GM21528 (cell line): ENCODE data around the gene PKM.
"Not testable (repeated sequence)": the region's sequence is repeated elsewhere in the genome, so short reads cannot be mapped to it uniquely, and the experiment has no call there.

Source experiments
- ATAC-seq: cut with Tn5 transposase; IDR thresholded peaks from one replicate; pipeline ENCODE4 v1.9.1; 2021; ENCODE audit warnings: mild to moderate bottlenecking, moderate library complexity; ENCODE audit not compliant: unreplicated experiment, low FRiP score

PKM gene

DNA sequence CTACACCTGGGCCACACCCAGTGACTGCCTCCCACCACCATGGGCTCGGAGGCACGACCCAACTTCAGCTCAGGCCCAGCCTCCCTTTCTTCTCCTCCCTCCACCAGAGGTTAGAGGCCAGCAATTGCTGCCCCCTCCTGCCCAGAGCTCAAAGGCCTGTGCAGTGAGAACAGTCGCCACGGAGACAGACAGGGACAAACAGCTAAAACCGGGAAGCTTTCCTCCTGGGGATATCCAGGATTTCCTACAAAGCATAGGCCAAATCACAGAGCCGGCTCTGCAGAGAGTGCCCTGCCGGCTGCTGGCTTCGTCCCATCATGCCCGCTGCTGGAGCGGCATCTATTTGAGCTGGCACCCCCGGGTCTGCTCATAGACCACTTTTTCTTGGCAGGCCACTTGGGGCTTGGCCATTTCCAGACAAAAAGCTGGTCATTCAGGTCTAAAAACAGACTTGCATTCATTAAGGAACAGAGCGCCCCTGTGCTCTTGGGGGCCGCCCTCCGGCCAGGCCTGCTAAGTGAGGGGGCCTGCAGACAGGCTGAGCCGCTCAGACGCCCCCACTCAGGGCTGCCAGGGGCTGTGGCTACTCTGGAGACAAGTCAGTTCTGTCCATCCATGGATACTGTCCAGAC lies 50.9 kb downstream of the PKM start:
- ATAC-seq = no peak

DNA sequence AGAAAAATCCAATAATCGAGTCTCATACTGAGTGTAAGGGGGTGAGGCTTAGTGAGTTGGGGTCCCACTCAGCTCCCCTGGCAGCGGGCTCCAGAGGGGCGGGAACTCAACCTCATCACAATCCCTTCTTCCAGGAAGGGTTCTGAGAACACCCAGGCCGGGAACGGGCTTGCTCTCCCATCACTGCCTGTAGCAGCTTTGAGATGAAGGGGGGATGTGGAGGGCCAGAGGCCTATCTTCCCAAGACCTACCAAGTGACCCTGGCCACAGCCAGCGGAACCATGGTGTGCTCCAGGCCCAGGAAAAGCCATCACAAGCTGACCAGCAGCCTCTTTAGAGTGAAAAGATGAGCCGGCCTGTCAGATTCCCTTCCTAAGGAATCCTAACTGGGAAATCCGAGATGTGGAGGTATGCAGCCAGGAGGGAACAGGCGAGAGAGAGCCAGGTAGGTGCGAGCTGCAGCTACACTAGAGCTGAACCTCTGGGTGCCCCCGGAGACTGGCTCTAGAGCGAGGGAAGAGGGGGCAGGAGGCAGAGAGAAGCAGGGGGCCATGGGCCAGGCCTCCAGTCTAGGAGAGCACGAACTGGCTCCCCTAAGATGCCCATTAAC lies 51.9 kb downstream of the PKM start:
- ATAC-seq = no peak

DNA sequence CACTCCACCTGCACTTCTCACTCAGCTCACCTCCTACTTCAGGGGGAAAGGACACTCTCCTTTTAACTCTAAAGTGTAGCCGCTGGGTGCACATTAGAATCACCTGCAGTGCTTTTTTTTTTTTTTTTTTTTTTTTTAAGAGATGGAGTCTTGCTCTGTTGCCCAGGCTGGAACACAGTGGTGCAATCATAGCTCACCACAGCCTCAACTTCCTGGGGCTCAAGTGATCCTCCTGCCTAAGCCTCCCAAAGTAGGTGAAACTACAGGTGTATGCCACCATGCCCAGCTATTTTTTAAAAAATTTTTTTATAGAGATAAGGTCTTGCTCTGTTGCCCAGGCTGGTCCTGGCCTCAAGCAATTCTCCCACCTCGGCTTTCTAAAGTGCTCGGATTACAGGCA lies 54.2 kb downstream of the PKM start:
- no peak for ATAC-seq

DNA sequence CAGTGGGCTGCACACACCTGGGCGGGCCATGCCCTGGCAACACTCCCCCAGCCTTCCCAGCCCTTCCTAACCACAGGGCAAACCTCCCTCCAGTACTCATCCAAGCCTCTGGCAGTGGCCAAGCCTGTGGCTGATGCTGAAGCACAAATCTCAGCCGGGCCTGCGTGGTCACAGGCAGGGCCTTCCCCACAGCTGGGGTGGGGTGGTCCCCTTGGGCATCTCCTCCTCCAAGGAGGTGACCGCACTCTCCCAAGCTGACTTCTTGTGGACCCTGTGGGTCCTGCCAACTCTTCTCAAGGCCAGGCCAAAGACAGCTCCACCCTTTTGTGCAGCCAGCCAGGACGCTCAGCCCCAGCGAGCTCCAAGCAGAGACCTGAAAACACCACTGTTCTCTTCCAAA lies 54.8 kb downstream of the PKM start:
- ATAC-seq = no peak

DNA sequence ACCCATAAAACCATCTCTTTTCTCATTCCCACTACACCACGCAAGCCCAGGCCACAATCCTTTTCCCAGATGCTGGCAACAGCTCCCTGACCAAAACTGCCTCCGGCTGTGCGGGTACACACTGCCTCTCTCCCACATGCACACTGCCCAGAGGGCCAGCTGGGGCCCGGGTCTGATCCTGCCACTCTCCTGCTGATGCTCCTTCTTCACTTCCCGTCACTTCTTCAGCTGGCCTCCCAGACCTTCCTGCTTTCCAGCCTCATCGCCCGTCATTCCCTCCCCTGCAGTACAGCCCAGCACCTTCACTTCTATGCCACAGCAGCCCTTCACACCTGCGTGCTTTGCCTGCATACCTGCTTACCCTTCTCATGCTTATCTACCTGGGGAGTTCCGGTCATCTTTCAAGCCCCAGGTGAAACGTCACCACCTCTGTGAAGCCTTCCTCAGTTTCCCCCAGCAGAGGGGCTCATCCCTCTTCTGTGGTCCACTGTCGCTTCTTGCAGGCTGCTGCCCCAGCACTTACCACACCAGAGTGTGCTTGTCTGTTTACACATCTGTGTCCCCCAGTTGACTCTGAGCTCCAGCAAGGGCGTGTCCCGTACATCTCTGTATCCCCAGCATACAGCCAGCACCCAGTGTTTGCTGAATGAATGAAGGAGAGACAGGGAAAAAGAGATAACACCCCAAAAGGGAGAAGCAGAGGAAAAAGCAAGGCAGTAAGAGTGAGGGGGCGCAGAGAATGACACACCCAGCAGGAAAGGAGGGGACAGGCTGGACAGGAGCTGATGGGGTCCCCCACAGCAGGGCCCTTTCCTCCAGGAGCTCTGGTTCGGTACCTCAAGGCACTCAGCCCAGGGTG lies 55.6 kb downstream of the PKM start:
- ATAC-seq = no peak

DNA sequence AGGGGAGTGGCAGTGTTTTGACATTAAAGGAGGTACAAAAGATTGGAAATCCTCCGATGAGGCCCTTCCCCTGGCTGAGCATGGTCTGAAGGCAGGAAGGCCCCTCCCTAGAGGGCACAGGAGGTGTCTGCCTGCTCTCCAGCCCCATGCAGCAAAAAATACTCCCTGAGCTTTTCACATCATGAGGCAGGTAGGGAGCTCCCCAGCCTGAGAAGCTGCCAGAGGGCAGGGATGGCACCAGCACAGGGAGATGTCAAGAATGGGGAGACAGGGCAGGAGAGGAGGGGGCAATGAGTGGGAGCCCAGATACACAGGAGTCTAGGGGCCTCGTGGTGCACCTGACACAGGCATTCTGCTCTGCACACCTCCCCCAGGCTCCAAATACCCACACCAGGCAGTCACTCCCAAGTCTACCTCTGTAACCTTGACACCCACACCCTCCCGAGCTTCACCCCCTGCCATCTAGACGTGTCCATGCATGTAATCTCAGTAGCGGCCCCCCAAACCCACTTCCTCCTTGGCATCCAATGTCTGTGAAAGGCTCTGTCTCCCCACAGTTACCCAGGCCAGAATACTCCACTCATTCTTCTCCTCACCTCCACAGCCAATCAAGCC lies 56.3 kb downstream of the PKM start:
- no peak for ATAC-seq

DNA sequence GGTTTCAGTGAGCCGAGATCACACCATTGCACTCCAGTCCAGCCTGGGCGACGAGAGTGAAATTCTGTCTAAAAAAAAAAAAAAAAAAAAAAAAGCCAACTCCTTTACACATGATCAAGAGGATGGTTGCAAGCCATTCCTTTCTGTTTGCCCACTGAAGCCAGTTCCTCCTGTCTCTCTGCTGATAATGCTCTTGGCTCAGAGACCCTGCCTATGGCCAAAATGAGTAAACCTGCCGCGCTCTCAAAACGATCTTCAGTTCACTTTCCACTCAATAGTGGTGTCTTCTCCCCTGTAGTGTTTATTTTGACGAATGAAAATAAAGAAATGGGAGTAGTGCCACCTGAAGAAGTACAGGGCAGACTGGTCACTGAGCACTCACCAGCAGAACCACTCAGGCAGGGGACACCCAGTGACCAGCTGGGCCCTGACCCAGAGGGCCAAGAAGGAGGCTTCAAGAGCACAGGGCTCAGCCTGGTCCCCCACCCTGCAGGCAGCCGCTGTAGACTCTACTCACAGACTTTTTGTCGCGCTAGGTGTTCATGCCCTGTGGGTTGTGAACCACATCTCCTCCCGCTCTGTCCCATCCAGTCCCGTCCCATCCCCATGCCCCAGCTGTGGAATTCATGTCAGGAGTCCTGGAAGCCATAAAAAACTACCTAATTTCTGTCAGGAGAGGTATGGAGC lies 57.0 kb downstream of the PKM start:
- ATAC-seq = no peak

DNA sequence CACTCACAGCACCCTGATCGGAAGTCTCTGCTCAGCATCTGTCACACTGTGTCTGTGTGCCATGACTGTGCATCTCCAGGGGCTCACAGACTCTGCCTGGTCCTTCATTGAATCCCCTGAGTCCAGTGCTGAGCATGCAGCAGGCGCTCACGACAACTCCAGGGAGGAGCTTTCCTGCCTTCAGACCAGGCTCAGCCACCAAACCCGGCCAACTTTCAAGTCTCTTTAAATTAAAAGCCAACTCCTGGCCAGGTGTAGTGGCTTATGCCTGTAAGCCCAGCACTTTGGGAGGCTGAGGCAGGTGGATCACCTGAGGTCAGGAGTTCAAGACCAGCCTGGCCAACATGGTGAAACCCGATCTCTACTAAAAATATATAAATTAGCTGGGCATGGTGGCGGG lies 57.6 kb downstream of the PKM start:
- no peak for ATAC-seq

DNA sequence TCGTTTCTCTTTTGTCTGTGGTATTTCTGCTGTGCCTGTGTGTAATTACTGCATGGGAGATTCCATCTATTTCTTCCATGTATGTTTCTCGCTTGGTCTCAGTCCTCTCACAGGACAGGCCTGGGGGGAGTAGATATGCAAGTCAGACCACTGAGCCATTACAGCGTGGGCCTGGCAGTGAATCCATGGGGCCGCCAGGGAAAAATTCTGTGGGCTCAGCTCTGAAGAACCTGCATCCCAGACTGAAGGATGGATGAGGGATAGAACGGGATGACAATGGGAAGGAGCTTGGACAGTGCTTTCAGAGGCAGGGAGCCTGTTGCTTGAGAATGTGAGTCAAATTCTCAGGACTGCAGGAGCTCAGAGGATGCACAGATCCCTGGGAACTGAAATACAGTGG lies 58.2 kb downstream of the PKM start:
- no peak for ATAC-seq

DNA sequence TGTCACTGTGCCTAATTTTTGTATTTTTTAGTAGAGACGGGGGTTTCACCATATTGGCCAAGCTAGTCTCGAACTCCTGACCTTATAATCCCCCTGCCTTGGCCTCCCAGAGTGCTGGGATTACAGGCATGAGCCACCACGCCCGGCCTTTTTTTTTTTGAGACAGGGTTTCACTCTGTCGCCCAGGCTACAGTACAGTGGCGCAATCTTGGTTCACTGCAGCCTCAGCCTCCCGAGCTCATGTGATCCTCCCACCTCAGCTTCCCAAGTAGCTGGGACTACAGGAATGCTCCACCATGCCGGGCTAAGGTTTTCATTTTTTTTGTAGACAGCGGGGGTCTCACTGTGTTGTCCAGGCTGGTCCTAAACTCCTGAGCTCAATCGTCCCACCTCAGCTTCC lies 59.0 kb downstream of the PKM start:
- not testable (repeated sequence) for ATAC-seq

DNA sequence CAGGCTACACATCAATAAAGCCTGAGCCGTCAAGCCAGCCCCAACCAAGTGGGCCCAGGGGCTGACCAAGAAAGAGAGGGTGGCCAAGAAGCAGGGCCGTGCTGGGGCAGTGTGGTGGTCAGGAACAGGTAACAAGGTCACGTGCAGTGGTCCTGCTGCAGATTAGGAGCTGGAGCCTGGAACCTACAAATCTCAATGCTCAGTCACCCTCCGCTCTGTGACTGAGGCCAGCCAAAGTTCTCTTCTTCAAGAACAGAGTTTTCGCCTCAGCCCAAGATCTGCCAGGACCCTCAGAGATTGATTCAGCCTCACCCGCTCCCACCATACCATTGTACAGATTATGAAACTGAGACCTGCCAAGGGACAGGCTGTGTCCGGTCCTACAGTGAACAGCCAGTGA lies 60.3 kb downstream of the PKM start:
- no peak for ATAC-seq

DNA sequence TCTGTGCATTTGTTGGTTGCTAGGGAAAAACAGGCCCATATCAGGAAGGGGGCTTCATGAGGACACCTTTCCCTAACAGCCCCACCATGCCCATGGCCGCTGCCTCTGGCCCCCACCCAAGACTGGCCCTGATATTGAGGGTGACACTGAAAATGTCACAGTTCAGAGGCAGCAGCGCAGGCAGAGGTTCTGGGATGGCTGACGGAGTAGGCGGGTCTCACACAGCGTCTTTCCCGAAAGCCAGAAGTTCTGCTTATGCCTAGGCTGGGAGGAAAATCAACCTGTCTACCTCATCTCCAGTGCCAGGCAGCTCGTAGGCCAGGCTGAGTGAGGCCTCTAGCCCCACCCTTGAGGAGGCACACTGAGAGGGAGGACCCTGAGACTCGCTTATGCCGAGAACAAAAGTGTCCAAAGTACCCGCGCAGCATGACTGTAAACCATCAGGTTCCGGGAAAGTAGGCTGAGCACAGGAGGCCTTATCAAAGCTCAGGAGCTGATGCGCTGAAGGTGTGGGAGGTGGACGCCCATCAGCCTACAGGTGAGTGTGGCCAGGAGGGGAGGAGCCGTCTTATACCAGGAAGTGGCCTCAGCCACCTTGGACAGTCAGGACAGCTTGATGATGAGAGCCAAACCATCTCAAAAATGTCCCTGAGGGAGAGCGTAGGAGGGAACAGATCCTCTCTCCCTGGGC lies 60.9 kb downstream of the PKM start:
- no peak for ATAC-seq

DNA sequence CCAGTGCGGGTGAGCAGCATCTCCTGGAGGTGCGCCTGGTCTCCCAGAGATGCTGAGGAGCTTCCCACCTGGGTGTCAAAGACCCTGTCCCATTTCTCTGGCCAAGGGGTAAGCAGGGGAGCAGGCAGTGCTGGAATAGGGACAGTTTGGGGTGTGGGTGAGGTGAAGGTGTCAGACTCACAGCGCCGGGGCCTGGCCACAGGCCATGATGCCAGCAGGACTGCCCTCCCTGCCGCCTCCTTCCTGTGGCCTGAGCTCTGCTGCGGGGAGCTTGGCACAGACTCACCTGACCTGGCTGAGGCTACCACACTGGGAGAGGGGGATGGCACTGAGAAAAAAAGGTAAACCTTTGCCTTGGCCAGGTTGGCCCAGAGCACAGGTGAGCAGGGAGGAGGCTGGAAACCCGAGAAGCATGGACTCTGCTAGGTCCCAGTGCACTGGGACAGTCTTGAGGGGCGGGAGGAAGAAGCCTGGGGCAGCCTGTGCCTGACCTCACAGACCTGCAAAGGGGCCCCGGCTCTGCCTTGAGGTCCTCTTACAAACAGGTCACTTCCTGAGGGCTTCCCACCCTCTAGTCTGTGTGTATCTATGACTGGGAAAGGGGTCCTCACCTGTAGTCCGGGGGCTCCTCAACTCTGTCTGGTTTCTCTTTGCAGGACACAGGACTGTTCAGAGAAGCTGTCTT lies 61.6 kb downstream of the PKM start:
- ATAC-seq = no peak

DNA sequence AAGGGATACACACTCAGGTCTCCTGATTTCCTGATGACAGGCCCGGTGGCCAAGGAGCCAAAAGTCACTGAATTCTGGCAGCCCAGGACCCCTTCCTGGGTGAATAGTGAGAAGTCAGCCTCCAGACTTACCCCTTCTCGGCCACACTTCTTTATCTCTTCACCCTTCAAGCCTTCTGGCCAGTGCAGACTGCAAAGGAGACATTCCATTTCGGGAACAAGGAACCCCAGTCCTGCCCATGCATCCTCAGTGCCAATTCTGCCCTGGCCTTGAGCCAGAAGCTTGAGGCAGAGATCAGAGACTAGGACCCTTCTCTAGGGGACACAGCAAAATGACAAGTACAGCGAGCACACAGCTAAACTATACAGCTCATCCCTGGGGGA lies 62.2 kb downstream of the PKM start:
- no peak for ATAC-seq

DNA sequence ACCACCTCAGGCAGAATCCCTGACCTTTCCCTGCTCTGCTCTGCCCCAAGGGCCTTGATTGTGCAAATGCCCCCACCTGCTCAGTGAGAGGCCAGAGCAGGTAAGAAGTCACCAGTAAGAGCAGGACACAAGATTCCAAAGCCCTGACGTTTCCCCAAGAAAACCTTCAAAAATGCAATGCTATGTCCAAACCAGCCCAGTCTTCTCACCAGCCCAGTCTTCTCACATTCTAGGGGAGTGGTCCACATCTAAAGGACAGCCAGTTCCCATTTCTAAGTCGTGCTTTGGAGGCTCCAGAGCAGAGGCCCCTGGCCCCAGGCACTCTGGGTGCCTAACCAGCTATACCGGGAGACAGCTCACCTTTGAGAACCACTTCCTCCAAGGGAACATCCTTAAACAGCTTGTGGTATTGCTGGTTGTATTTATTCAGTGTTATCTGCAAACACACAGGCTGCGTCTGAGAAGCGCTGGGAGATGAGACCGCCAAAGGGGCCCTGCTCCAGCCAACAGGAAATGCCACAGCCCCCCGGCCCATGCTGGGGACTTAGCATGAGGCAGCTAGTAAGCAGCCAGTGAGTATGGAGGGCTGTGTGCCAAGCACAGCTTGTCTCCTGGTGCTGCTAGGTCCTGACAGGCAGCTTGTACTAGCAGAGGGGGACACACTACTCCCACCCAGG lies 62.7 kb downstream of the PKM start:
- no peak for ATAC-seq

DNA sequence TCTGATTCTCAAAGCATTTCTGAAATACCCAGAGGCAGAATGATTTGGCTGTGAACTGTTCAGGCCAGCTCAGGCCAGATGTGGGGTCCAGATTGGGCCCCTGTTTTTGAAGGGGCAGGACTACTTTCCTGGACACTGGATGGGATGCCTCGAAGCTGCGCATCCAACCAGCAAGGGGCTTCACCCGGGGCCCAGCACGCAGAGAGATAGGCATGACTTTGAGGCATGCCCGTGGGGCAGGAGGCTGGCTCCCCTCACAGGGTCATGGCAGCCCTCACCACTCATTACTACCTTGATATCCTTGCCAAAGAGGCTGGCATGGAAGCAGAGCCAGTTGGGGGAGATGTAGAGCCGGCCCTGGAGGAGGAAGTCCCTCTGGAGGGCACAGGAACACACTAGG lies 63.5 kb downstream of the PKM start:
- no peak for ATAC-seq

DNA sequence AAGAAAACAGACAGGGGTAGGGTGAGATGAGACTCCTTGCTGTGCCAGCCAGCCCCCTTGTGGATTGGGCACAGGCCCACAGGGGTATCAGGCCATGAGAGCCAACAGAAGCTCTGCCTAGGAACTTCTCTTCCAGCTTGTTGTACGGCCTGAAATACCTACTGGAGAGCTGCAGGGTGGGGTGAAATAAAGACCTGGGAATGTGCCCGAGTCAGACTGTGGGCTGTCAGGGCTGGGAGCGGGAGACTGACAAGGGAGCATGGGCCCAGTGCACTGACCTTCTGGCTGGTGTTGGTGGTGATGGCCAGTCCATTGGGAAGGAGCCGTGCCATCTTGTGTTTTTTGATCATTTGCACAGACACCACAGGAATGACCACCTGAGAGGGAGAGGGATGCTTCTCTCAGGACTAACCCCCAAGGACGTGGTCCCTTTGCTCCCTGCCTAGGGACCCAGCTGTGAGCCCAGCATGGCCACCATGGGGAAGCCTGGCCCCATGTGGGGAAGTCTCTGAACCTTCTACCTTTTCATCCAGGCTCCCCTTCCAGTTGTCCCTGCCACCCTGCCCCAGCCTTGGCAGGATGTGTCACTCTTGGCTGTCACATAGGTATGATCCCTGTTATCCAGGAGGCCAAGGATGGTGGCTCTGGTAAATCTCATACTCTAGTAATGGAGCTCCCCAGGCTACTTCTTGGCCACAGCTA lies 64.1 kb downstream of the PKM start:
- no peak for ATAC-seq

DNA sequence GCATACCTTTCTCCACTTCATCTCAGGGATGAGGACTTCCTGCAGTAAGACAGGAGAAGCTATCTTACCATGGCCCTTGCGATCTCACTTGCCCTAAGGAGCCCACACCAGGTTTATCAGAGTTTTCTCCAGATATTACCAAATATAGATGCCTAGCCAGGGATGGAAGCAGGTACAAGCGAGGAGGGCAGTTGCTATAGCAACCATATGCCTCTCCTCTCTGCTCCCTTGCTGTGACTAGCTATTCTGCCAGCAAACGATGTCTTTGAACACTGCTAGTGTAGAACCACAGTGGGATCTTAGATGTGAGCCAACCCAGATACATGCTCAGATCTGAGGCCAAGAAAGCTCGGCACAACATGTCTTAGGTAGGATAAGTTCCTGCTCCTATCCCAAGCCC lies 67.3 kb downstream of the PKM start:
- ATAC-seq = no peak

DNA sequence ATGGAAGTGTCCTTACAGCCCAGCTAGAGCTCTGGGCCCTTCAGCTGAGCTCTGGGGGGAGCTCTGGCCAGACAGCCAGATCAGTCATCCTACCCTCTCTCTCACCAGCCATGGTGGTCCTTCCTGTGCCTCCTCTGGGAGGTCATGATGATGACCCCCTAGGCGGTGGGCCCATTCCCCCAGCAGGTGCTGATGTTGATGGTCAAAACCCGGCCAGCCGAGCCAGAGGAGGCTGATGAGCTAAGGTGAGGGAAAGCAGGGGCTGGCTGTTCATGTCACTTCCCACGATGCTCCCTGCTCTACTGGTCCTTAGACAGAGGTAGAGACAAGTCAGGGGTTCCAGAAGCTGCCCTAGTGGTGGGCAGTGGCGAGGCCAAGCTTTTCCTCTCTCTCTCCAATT lies 68.4 kb downstream of the PKM start:
- no peak for ATAC-seq
